Lower leg skin (tissue), 4 donors: ENCODE results near the gene ALOXE3. TPM values are rescaled to one million over a fixed set of nuclear protein-coding genes. Genes with fewer than 3 reads are reported as not detected.

Source experiments
- DNase-seq, 2 donors: peaks; one replicate each; pipeline ENCODE4 v3.0.0-alpha.2; 2019; ENCODE audit warnings: low spot score in 2 of 2
- H3K4me3 ChIP-seq: fragments of 200-600 bp; sonication (generic); 2 replicates; pipeline ENCODE4 v1.5.1; 2017; ENCODE audit warnings: mild to moderate bottlenecking, low read depth; ENCODE audit not compliant: poor library complexity, severe bottlenecking
- POLR2A ChIP-seq, 2 donors: fragments of 450-650 bp; IDR thresholded peaks; one replicate each; pipeline ENCODE4 v1.6.1; 2016 to 2017; ENCODE audit warnings: antibody characterized with exemption in 2 of 2, mild to moderate bottlenecking in 1 of 2, moderate library complexity in 1 of 2
- WGBS, 2 donors: methylation state at CpG; one replicate each; pipeline ENCODE4 v1.1.5; 2018; 5-methylcytosine and 5-hydroxymethylcytosine counted together
- intact Hi-C: fragments of 100-400 bp; cut with DNase I; formaldehyde crosslinking; loops from one replicate; pipeline ENCODE4 v1.15.0; 2023; ENCODE audit warnings: low total_unique reads
- total RNA-seq, 4 donors: library from RNA; depleted of rRNA; stranded (reverse); fragments of >200 nt; gene quantifications; one replicate each; pipeline ENCODE4 v1.1.0, GENCODE V29; 2016
- TF ChIP-seq, protein P1 (sequence below), 3 donors: fragments of 450-650 bp; IDR thresholded peaks; one replicate each; pipeline ENCODE4 v1.5.1; 2016; ENCODE audit warnings: antibody characterized with exemption in 3 of 3, mild to moderate bottlenecking in 3 of 3, moderate library complexity in 2 of 3

The ALOXE3 gene
- total RNA-seq, 4 donors from 2014 or later: 73.8 to 143 (median 88.2) TPM

DNA sequence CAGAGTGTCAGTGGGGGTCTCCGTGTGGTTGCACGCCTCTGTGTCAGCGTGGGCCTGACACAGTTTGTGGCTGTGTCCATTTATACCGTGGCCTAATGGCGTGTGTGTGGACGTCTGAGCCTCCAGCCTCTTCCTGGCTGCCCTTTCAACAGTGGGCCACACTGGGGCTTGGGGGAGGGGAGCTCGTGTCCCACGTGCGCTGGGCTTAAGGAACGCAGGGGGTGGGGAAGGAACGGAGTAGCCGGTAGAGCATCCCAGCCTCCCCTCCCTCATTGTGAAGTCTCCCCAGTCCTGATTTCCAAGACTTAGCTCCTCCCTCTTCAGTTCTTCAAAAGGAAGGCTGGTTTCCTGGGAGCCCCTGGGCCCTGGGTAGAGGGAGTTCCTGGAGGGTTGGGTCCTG is 15.1 kb upstream of the ALOXE3 start:
- WGBS, 2 donors: 81% methylated on average over 12 of the region's 12 CpGs

DNA sequence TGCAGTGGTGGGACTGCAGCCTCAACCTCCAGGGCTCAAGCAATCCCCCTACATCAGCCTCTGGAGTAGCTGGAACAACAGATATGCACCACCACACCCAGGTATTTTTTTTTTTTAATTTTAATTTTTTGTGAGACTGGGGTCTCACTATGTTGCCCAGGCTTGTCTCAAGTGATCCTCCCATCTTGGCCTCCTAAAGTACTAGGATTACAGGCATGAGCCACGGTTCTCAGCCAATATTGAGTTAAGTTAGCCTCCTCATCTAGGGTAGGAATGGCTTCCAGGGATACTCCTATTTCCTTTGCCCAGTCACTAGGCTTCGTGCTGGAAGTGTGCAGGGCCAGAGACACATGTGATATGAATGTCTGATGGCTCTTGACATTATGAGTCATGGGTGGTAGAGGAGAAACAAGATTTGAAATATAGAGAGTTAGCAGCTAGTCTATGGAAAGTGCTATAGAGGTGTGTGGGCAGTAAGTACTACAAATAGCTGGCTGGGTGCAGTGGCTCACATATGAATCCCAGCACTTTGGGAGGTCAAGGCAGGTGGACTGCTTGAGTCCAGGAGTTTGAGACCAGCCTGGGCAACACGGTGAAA is 13.6 kb upstream of the ALOXE3 start:
- intact Hi-C loops: no loop called here
- WGBS, 2 donors: 69 to 70% methylated on average over 3 of the region's 3 CpGs
- no peak for TF ChIP-seq POLR2A (IDR thresholded peaks at IDR 0.05)
- TF ChIP-seq, protein P1, sequence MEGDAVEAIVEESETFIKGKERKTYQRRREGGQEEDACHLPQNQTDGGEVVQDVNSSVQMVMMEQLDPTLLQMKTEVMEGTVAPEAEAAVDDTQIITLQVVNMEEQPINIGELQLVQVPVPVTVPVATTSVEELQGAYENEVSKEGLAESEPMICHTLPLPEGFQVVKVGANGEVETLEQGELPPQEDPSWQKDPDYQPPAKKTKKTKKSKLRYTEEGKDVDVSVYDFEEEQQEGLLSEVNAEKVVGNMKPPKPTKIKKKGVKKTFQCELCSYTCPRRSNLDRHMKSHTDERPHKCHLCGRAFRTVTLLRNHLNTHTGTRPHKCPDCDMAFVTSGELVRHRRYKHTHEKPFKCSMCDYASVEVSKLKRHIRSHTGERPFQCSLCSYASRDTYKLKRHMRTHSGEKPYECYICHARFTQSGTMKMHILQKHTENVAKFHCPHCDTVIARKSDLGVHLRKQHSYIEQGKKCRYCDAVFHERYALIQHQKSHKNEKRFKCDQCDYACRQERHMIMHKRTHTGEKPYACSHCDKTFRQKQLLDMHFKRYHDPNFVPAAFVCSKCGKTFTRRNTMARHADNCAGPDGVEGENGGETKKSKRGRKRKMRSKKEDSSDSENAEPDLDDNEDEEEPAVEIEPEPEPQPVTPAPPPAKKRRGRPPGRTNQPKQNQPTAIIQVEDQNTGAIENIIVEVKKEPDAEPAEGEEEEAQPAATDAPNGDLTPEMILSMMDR (IDR thresholded peaks at IDR 0.05): no peak
- no peak for DNase-seq
- H3K4me3 ChIP-seq: no peak overlapping the region

More for the DNA sequence above, 15.1 kb upstream of the ALOXE3 start:
- DNase-seq: no peak
- TF ChIP-seq POLR2A (IDR thresholded peaks at IDR 0.05): no peak
- TF ChIP-seq, protein P1 (IDR thresholded peaks at IDR 0.05): no peak
- intact Hi-C loops: no loop called here
- no peak overlapping the region for H3K4me3 ChIP-seq

DNA sequence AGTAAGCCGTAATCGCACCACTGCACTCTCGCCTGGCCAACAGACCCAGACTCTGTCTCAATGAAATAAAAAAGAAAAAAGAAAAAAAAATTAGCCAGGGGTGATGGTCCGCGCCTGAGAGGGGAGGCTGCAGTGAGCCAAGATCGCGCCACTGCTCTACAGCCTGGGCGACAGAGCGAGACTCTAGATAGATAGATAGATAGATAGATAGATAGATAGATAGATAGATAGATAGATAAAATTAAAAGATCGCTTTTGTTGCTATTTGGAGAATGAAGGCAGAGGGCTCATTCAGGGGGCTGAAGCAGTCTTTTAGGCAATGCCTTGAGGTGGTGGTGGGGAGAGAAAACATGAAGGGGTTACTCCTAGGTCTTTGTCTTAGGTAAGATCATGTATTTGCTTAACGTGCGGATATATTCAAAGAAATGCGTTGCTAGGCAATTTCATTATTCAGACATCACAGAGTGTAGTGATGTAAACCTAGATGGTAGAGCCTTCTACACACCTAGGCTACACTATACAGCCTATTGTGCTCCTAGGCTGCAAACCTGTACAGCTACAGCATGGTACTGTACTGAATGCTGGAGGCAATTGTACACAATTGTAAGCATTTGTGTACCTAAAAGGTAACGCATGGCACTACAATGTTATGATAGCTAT is 9.9 kb upstream of the ALOXE3 start:
- no peak for DNase-seq
- TF ChIP-seq, protein P1 (IDR thresholded peaks at IDR 0.05): no peak
- TF ChIP-seq POLR2A (IDR thresholded peaks at IDR 0.05): no peak
- intact Hi-C loops: no loop called here
- 79 to 83% methylated on average over 14 of the region's 14 CpGs for WGBS, 2 donors
- H3K4me3 ChIP-seq: no peak overlapping the region

DNA sequence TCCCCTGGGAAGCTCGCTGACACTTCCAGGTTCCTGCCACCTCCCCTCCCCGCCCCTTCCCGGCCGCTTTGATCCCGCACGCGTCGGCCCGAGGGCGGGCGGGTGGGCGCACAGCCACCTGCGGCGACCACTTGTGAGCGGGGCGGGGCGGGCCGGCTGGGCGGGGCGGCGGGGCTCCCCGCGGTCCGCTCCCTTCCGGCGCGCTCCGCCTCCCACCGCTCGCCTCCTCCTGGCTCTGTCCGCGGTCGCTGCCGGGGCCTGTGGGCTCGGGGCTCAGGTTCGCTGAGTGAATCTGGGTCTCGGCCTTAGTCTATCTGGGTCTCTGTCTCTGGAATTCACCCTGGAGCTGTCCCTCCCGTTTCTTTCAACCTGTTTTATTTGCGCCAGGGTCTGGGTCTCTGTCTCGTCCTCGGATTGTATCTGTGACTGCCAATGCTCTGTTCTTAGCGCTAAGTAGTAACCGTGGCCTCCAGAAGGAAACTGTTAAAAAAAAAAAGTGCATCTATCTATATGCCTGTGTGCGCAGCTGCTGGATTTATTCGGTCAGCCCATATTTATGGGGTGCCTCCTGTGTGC is 8.3 kb upstream of the ALOXE3 start:
- 0 to 1% methylated on average over 31 to 44 of the region's 45 CpGs for WGBS, 2 donors
- TF ChIP-seq, protein P1 (IDR thresholded peaks at IDR 0.05): no peak
- TF ChIP-seq POLR2A (IDR thresholded peaks at IDR 0.05): no peak
- DNase-seq: no peak
- H3K4me3 ChIP-seq: peak overlapping the region; percentile 42
- intact Hi-C loops: no loop called here

DNA sequence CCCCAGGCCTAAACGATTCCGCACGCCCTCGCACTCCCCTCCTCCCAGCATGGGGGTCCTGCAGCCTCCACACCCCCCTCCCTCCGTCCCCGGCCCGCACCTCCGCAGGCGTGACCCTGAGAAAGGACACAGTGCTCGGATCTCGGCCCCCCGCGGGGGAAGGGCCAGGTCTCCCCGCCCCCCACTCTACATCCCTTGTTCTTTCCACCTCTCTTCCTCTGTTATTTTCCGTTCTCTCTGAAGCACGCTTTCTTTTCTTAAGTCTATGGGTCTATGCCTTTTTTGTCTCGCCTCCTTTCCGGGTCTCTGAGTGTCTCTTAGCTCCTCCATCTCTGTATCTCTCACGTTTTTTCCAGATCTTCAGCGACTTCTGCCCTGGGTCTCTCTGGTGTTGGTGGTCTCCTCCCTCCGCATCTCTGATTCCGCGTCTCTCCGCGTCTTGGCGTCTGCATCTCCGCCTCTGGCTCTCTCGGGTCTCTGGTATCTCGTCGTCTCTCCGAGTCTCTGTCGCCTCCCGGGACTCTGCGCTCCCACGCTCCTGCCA is 7.7 kb upstream of the ALOXE3 start:
- intact Hi-C loops: no loop called here
- DNase-seq: no peak

More for the DNA sequence above, 7.7 kb upstream of the ALOXE3 start:
- peak overlapping the region; percentile 42 for H3K4me3 ChIP-seq
- WGBS, 2 donors: 1% methylated on average over 35 of the region's 35 CpGs
- TF ChIP-seq, protein P1 (IDR thresholded peaks at IDR 0.05): no peak
- no peak for TF ChIP-seq POLR2A (IDR thresholded peaks at IDR 0.05)
